ENCODE measurements around the gene MPV17. TPM values are rescaled to one million over a fixed set of nuclear protein-coding genes. Genes with fewer than 3 reads are reported as not detected.

MPV17 gene
- total and polyA plus RNA-seq, 9 of the 15 experiments (the other 6 are each of a cell fraction or from before 2014, with no cell fraction given), result 54.7 to 140 (median 70.2) TPM

GRCh38 chr2:27291865-27292264 is 31.0 kb downstream of the MPV17 start (continued):
- no peak for TF ChIP-seq ZNF592 (IDR thresholded peaks at IDR 0.05)
- TF ChIP-seq BCOR (IDR thresholded peaks at IDR 0.05), result no peak
- no peak for TF ChIP-seq EGR1 (conservative IDR thresholded peaks at IDR 0.05)
- TF ChIP-seq ZC3H11A (IDR thresholded peaks at IDR 0.05; ENCODE audit: low read depth, low read length), result no peak
- TF ChIP-seq HOMEZ (CRISPR knock-in tag; IDR thresholded peaks at IDR 0.05), result no peak
- peak; percentile 57 to 64 (median 58) for TF ChIP-seq CTCF (IDR thresholded peaks at IDR 0.05 in 2 of 3, conservative IDR thresholded peaks at IDR 0.05 in 1 of 3; ENCODE audit: insufficient read depth in 2 of 3, low read depth in 1 of 3, low read length in 3 of 3)
- no peak for TF ChIP-seq ETV6 (IDR thresholded peaks at IDR 0.05; ENCODE audit: borderline replicate concordance in 1 of 2, low read depth in 2 of 2, low read length in 1 of 2)
- no peak for TF ChIP-seq ETV6 (CRISPR knock-in tag; IDR thresholded peaks at IDR 0.05; ENCODE audit: borderline replicate concordance)
- no peak for TF ChIP-seq KAT2B (IDR thresholded peaks at IDR 0.05; ENCODE audit: low read depth, low read length)
- TF ChIP-seq SRSF9 (IDR thresholded peaks at IDR 0.05; ENCODE audit: borderline replicate concordance, low read depth, low read length), result no peak
- no peak for TF ChIP-seq L3MBTL2 (IDR thresholded peaks at IDR 0.05)
- no peak for TF ChIP-seq USF1 (CRISPR knock-in tag; IDR thresholded peaks at IDR 0.05)
- no peak for TF ChIP-seq ATF4 (CRISPR knock-in tag; IDR thresholded peaks at IDR 0.05)
- TF ChIP-seq SOX6 (IDR thresholded peaks at IDR 0.05), result no peak
- TF ChIP-seq KDM2B (CRISPR knock-in tag; IDR thresholded peaks at IDR 0.05), result no peak
- no peak for TF ChIP-seq ESRRA (IDR thresholded peaks at IDR 0.05; ENCODE audit: borderline replicate concordance, low read depth)
- no peak for TF ChIP-seq PCBP2 (IDR thresholded peaks at IDR 0.05; ENCODE audit: low read depth, low read length, poor library complexity, severe bottlenecking)
- no peak for TF ChIP-seq CREBBP (IDR thresholded peaks at IDR 0.05; ENCODE audit: low read depth, low read length)
- TF ChIP-seq ARID1B (IDR thresholded peaks at IDR 0.05), result no peak
- TF ChIP-seq KHSRP (IDR thresholded peaks at IDR 0.05), result no peak
- no peak for TF ChIP-seq ZKSCAN3 (CRISPR knock-in tag; IDR thresholded peaks at IDR 0.05)

All from K562 (cell line).